GM18861 (cell line): ENCODE results near the gene GTF2H2.
"Not testable (repeated sequence)": the region's sequence is repeated elsewhere in the genome, so short reads cannot be mapped to it uniquely, and the experiment has no call there.

ENCODE experiments used
- ATAC-seq: cut with Tn5 transposase; IDR thresholded peaks from one replicate; pipeline ENCODE4 v1.9.1; 2021; ENCODE audit not compliant: unreplicated experiment

The GTF2H2 gene

GRCh38 chr5:71014176-71014575 is 53.3 kb downstream of the GTF2H2 start:
- ATAC-seq, result no peak

DNA sequence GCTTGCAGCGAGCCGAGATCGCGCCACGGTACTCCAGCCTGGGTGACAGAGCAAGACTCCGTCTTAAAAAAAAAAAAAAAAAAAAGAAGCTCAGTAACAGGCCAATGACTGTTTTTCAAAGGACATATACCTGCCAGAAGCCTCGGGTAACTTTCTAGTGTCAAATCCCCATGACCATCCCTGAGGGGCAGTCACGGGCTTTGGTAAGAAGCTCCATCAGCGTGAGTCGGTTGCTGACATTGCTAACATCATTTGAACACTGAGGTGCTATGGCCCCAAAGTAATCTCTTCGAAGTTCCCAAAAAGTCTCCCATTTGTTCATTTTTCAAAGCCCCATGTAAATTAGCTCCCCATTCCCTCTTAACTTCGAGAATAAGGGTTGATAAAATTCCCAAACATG is 53.9 kb downstream of the GTF2H2 start:
- no peak for ATAC-seq

DNA sequence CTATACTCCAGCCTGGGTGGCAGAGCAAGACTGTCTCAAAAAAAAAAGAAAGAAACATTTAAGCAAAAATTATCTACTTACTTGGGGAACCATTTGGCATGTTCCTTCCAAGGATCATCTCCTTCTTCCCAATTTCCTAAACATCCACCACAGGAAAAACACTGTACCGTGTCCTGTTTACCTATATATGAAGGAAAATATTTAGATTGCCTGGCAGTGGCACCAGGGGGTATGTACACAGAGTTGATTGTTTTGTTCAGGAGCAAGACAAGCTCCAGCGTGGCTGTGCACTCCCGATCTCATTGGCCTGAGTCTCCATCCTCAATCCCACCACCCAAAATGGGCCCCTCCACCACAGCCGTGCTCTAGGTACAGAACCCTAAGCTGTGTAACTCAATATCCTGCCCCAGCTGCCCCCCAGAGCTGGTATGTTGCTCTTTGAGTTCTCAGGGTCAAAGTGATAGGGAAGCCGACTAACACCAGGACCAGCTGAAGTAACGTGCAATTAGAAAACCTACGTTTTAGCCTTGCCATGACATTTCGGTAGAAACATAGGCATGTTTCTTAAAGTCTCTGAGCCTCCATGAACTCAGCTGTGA is 56.2 kb downstream of the GTF2H2 start:
- ATAC-seq, result no peak

DNA sequence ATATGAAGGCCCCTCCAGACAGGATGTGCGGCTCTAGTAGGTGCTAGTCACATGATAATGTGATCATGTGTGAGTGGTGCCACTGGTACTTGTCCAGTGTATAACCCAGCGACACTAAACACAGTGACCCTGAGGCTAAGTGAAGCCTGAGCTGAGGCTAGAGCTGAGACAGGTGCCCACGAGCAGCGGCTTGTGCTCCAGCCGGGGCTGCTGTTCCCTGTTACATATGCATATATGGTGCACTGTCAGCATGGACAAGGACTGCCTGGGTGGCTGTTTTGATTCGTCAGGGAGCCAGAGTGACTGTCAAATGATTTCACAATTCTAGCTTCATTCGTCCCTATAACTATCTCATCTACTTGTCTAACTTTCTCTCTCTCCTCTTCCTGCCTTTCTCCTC is 60.5 kb downstream of the GTF2H2 start:
- not testable (repeated sequence) for ATAC-seq
